Amygdala (tissue), 56 donors: ENCODE data around the gene KLHDC9.
A peak's percentile ranks its signal among the peaks of the same experiment; 100 is the strongest.
"Not testable (repeated sequence)": the region's sequence is repeated elsewhere in the genome, so short reads cannot be mapped to it uniquely, and the experiment has no call there.

ENCODE experiments used
- DNase-seq, 56 donors: peaks; one replicate each; lab custom pipeline; 2025; lab: John Stamatoyannopoulos, UW

The KLHDC9 gene

GRCh38 chr1:161092621-161093028 is 5.5 kb upstream of the KLHDC9 start:
- DNase-seq = no peak

- DNase-seq = no peak
Observed at GRCh38 chr1:161094481-161094880, 3.7 kb upstream of the KLHDC9 start.

GRCh38 chr1:161095230-161095629 is 2.9 kb upstream of the KLHDC9 start:
- DNase-seq = no peak

- no peak for DNase-seq
Observed at GRCh38 chr1:161096015-161096414, 2.1 kb upstream of the KLHDC9 start.

- DNase-seq = no peak
Observed at GRCh38 chr1:161096530-161096929, 1.6 kb upstream of the KLHDC9 start.

- no peak for DNase-seq
Observed at GRCh38 chr1:161099090-161099802, 1.1 kb downstream of the KLHDC9 start.

- no peak for DNase-seq
Observed at GRCh38 chr1:161100556-161100955, 2.4 kb downstream of the KLHDC9 start.

- DNase-seq = no peak
Observed at GRCh38 chr1:161106431-161106830, 8.3 kb downstream of the KLHDC9 start.

- no peak for DNase-seq
Observed at GRCh38 chr1:161111117-161111516, 13.0 kb downstream of the KLHDC9 start.

GRCh38 chr1:161111527-161111926 is 13.4 kb downstream of the KLHDC9 start:
- no peak for DNase-seq

- no peak for DNase-seq
Observed at GRCh38 chr1:161113915-161114314, 15.8 kb downstream of the KLHDC9 start.

GRCh38 chr1:161114556-161114955 is 16.4 kb downstream of the KLHDC9 start:
- no peak for DNase-seq

- no peak for DNase-seq
Observed at GRCh38 chr1:161115132-161115711, 17.1 kb downstream of the KLHDC9 start.

- DNase-seq = not testable (repeated sequence)
Observed at GRCh38 chr1:161115961-161116360, 17.8 kb downstream of the KLHDC9 start.

GRCh38 chr1:161117759-161118581 is 19.8 kb downstream of the KLHDC9 start, which contains the start of the genes NIT1 and PFDN2:
Gene NIT1, plus strand, starts transcription at chr1:161118105. Its CDS starts 72 bp downstream, at chr1:161118177.
Gene PFDN2, minus strand, starts transcription at chr1:161118037. Its CDS starts 11 bp downstream, at chr1:161118026.
- peak; percentile 17 to 91 (median 74) for DNase-seq

- peak in 2 of 56 donors; percentile 4 to 14 for DNase-seq
Observed at GRCh38 chr1:161119092-161119903, 21.1 kb downstream of the KLHDC9 start.

GRCh38 chr1:161121042-161121650 is 23.0 kb downstream of the KLHDC9 start:
- no peak for DNase-seq

- no peak for DNase-seq
Observed at GRCh38 chr1:161121834-161122233, 23.7 kb downstream of the KLHDC9 start.

- DNase-seq = no peak
Observed at GRCh38 chr1:161122967-161123366, 24.8 kb downstream of the KLHDC9 start.

GRCh38 chr1:161127649-161128048 is 29.5 kb downstream of the KLHDC9 start:
- DNase-seq = no peak
